Hematopoietic multipotent progenitor cell treated with erythropoietin and hydrocortisone succinate and interleukin-3 and kit ligand, for 4 days (in vitro differentiated cells): ENCODE results near the gene DDX1.
"Not testable (repeated sequence)": the region's sequence is repeated elsewhere in the genome, so short reads cannot be mapped to it uniquely, and the experiment has no call there.

Experiments used
- DNase-seq: peaks from one replicate; pipeline ENCODE4 v3.0.0-alpha.2; 2015

The DDX1 gene

GRCh38 chr2:15678909-15679308 lies 87.2 kb downstream of the DDX1 start:
- no peak for DNase-seq

GRCh38 chr2:15679386-15679924 lies 87.8 kb downstream of the DDX1 start:
- DNase-seq: no peak

GRCh38 chr2:15680132-15680531 lies 88.5 kb downstream of the DDX1 start:
- not testable (repeated sequence) for DNase-seq
